K562 (cell line): Measurements from ENCODE around the gene UBE3D. TPM values are rescaled to one million over a fixed set of nuclear protein-coding genes. Genes with fewer than 3 reads are reported as not detected.

Source experiments
- ATAC-seq: fragments of 200-7000 bp; cut with Tn5 transposase; 3 replicates; pipeline ENCODE4 v1.9.1; 2020; ENCODE audit warnings: moderate library complexity
- BruUV-seq: library from RNA; stranded (reverse); fragments of 400-500 nt; replicated peaks from 2 replicates; lab custom pipeline; 2021; lab: Mats Ljungman, UMichigan
- CTCF ChIA-PET: fragments of 300-600 bp; formaldehyde crosslinking; extraction: SDS; loops from one replicate; lab custom pipeline; 2021; ENCODE audit warnings: low intra/inter-chr PET ratio; lab: Yijun Ruan, JAX
- POLR2A ChIA-PET: fragments of 300-600, 350-650 bp; sonication (Branson Sonifier 250); formaldehyde crosslinking; extraction: SDS; loops from one replicate; lab custom pipeline; 2021; ENCODE audit warnings: antibody characterized with exemption, inconsistent platforms; lab: Yijun Ruan, JAX
- DNase-seq, 4 experiments: peaks; one replicate each; pipeline versions ENCODE4 v3.0.0 to v3.0.0-alpha.2; 2011 to 2018; ENCODE audit warnings: low spot score in 3 of 4, mixed read lengths in 3 of 4; ENCODE audit errors: extremely low read depth in 1 of 4
- FAIRE-seq: peaks from 2 replicates; lab custom pipeline; 2011; peaks lifted over from hg19 to GRCh38; lab: Jason Lieb, UNC
- H2AFZ ChIP-seq: 2 replicates; pipeline ENCODE4 v1.6.0; 2011; ENCODE audit warnings: low read depth, low read length, control low read depth, inconsistent platforms
- H3K27ac ChIP-seq: fragments of 200-600 bp; 3 replicates; pipeline ENCODE4 v1.8.0; 2011; ENCODE audit warnings: low read depth, mild to moderate bottlenecking, control low read depth, inconsistent platforms, low read length, moderate library complexity, mixed read lengths; ENCODE audit errors: extremely low read depth
- H3K27me3 ChIP-seq, 2 experiments: fragments of 300-600 bp in 1 of 2; 2 replicates in 1 of 2; 3 replicates in 1 of 2; pipeline versions ENCODE4 v1.6.0 to v1.8.0; 2011; ENCODE audit warnings: inconsistent platforms in 2 of 2, low read length in 2 of 2, mild to moderate bottlenecking in 1 of 2, mixed read lengths in 1 of 2, moderate library complexity in 1 of 2; ENCODE audit not compliant: control insufficient read depth in 2 of 2, insufficient read depth in 2 of 2
- H3K36me3 ChIP-seq: fragments of 300-600 bp; 3 replicates; pipeline ENCODE4 v1.8.0; 2011; ENCODE audit warnings: mild to moderate bottlenecking, low read length, inconsistent platforms; ENCODE audit not compliant: control insufficient read depth, insufficient read depth
- H3K4me1 ChIP-seq, 2 experiments: fragments of 200-600 bp in 1 of 2; replicated peaks in 1 of 2; 2 replicates in 1 of 2; 3 replicates in 1 of 2; pipeline versions ENCODE4 v1.5.1 to v1.8.0; 2011; ENCODE audit warnings: inconsistent platforms in 2 of 2, low read length in 2 of 2, mild to moderate bottlenecking in 1 of 2, mixed read lengths in 1 of 2, moderate library complexity in 1 of 2; ENCODE audit not compliant: control insufficient read depth in 2 of 2, insufficient read depth in 2 of 2
- H3K4me2 ChIP-seq: 2 replicates; pipeline ENCODE4 v1.6.1; 2011; ENCODE audit warnings: low read length, control low read depth, inconsistent platforms, mixed read lengths; ENCODE audit not compliant: insufficient read depth
- H3K4me3 ChIP-seq: fragments of 200-600 bp; sonication (generic), shearing (Covaris generic); 2 replicates; pipeline ENCODE4 v1.5.1; 2016; ENCODE audit warnings: control low read depth, inconsistent platforms
- H3K79me2 ChIP-seq: fragments of 200-600 bp; 3 replicates; pipeline ENCODE4 v1.8.0; 2011; ENCODE audit warnings: low read length, inconsistent platforms; ENCODE audit not compliant: control insufficient read depth, insufficient read depth
- H3K9ac ChIP-seq, 2 experiments: 2 replicates each; pipeline versions ENCODE4 v1.6.0 to v1.6.1; 2011; ENCODE audit warnings: low read depth in 2 of 2, low read length in 2 of 2, control low read depth in 1 of 2, inconsistent platforms in 1 of 2, mild to moderate bottlenecking in 1 of 2, mixed read lengths in 1 of 2; ENCODE audit not compliant: insufficient read depth in 1 of 2
- H3K9me1 ChIP-seq: one replicate; pipeline ENCODE4 v1.6.0; 2011; ENCODE audit warnings: inconsistent platforms, mild to moderate bottlenecking, low read length, moderate library complexity; ENCODE audit not compliant: control insufficient read depth, insufficient read depth
- H3K9me3 ChIP-seq: replicated peaks from 2 replicates; pipeline ENCODE4 v1.5.1; 2011; ENCODE audit warnings: low read depth, low read length, inconsistent platforms; ENCODE audit not compliant: control insufficient read depth, insufficient read depth
- H4K20me1 ChIP-seq: replicated peaks from 2 replicates; pipeline ENCODE4 v1.6.1; 2011; ENCODE audit warnings: low read length, inconsistent platforms, mixed read lengths; ENCODE audit not compliant: control insufficient read depth, insufficient read depth
- ATF1 ChIP-seq, 2 experiments: fragments of 450-650 bp in 1 of 2; IDR thresholded peaks; 2 replicates each; pipeline ENCODE4 v1.6.1; 2016; ENCODE audit warnings: missing compliant biosample characterization in 1 of 2, missing genetic modification characterization in 1 of 2
- FOXP4 ChIP-seq: sonication (generic); formaldehyde crosslinking; IDR thresholded peaks from 2 replicates; pipeline ENCODE4 v1.8.0; 2022; ENCODE audit warnings: mild to moderate bottlenecking, missing genetic modification reagents, borderline replicate concordance
- IRF2 ChIP-seq: sonication (generic); formaldehyde crosslinking; IDR thresholded peaks from 2 replicates; pipeline ENCODE4 v1.8.1; 2022; ENCODE audit warnings: mild to moderate bottlenecking, missing genetic modification reagents
- KLF10 ChIP-seq: fragments of 250-450 bp; sonication (Bioruptor Pico); IDR thresholded peaks from 2 replicates; pipeline ENCODE4 v1.6.1; 2021; ENCODE audit warnings: matching md5 sums
- LEF1 ChIP-seq: fragments of 450-650 bp; IDR thresholded peaks from 2 replicates; pipeline ENCODE4 v1.6.1; 2016; ENCODE audit warnings: mild to moderate bottlenecking
- POLR2B ChIP-seq: fragments of 450-650 bp; IDR thresholded peaks from 2 replicates; pipeline ENCODE4 v1.6.1; 2018; ENCODE audit warnings: low read depth; ENCODE audit not compliant: partially characterized antibody
- TAF7 ChIP-seq: fragments of 450-650 bp; IDR thresholded peaks from 2 replicates; pipeline ENCODE4 v1.6.1; 2016; ENCODE audit warnings: missing genetic modification characterization, missing compliant biosample characterization
- WGBS: fragments of 100-300 bp; shearing (Covaris generic); methylation state at CpG from one replicate; pipeline ENCODE4 v1.1.6; 2016; ENCODE audit warnings: low coverage, mixed read lengths; ENCODE audit not compliant: insufficient coverage; ENCODE audit errors: missing lambda C conversion rate; 5-methylcytosine and 5-hydroxymethylcytosine counted together
- in situ Hi-C: fragments of 300-500 bp; cut with MboI; formaldehyde crosslinking; loops from 4 replicates; pipeline ENCODE4 v1.15.0; 2018; ENCODE audit warnings: inconsistent platforms, mixed read lengths
- intact Hi-C: fragments of 100-400 bp; cut with micrococcal nuclease; formaldehyde crosslinking; loops from 2 replicates; pipeline ENCODE4 v1.14.2; 2022
- polyA plus RNA-seq, 8 experiments: library from polyadenylated mRNA; depleted of rRNA in 4 of 8; stranded (reverse) in 5 of 8; unstranded in 3 of 8; fragments of >200 nt; fragmentation: Nextera tagmentation in 2 of 8; fragmentation: Illumina TruSeq in 1 of 8; extraction: Ambion mirVana in 2 of 8; extraction: Trizol in 1 of 8; gene quantifications; 2 replicates each; pipeline versions ENCODE4 v1.2.1 to v1.2.3, GENCODE V29; 2011 to 2014; ENCODE audit warnings: inconsistent platforms in 1 of 8, missing spikeins in 1 of 8
- total RNA-seq, 7 experiments: library from RNA; depleted of rRNA in 6 of 7; stranded (reverse); fragments of >200 nt in 6 of 7; fragmentation: Illumina TruSeq in 2 of 7; extraction: Trizol in 2 of 7; gene quantifications; 2 replicates each; pipeline versions ENCODE4 v1.2.1 to v1.2.3, GENCODE V29; 2011 to 2021; ENCODE audit warnings: low replicate concordance in 1 of 7
- TF ChIP-seq, protein P1 (sequence below): fragments of 450-650 bp; IDR thresholded peaks from 2 replicates; pipeline ENCODE4 v1.7.1; 2018; ENCODE audit warnings: mild to moderate bottlenecking, low read depth; ENCODE audit not compliant: partially characterized antibody

The UBE3D gene
- total and polyA plus RNA-seq, 9 of the 15 experiments (the other 6 are each of a cell fraction or from before 2014, with no cell fraction given), result 9.4 to 17.6 (median 11.9) TPM

DNA sequence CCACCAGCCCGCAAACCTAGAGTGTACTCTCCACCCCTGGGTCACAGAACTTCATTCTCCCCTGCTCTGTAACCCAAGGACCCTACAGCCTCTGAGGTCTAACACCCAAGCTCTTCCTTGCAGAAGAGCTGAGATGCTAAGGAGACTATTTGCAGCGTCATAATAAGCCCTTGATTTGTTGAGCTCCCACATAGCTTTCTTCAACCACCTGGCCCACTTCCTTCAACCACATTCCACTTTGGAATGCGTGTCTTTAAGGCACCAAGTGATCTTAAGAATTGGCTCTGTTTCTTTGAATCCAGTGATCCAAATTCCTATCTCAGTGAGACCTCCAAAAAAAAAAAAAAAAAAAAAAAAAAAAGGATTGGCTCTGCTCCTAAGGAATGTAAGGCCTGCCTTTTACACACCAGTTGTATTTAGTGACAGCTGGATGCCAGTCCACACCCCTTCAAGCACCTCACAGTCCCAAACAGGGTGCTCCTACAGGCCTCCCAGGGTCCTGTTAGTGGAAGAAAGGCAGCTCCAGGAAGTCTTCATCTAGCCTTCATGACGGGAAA is 106.2 kb downstream of the UBE3D start:
- H4K20me1 ChIP-seq, result no peaks in the 10 kb centered on the region
- TF ChIP-seq LEF1 (no peak), IRF2 (no peak), FOXP4 (CRISPR knock-in tag) (no peak), TAF7 (no peak), KLF10 (CRISPR knock-in tag) (no peak), ATF1 (CRISPR knock-in tag; IDR thresholded peaks at IDR 0.05) (no peak), ATF1 (tag; IDR thresholded peaks at IDR 0.05) (no peak), POLR2B (no peak)
- TF ChIP-seq, protein P1, sequence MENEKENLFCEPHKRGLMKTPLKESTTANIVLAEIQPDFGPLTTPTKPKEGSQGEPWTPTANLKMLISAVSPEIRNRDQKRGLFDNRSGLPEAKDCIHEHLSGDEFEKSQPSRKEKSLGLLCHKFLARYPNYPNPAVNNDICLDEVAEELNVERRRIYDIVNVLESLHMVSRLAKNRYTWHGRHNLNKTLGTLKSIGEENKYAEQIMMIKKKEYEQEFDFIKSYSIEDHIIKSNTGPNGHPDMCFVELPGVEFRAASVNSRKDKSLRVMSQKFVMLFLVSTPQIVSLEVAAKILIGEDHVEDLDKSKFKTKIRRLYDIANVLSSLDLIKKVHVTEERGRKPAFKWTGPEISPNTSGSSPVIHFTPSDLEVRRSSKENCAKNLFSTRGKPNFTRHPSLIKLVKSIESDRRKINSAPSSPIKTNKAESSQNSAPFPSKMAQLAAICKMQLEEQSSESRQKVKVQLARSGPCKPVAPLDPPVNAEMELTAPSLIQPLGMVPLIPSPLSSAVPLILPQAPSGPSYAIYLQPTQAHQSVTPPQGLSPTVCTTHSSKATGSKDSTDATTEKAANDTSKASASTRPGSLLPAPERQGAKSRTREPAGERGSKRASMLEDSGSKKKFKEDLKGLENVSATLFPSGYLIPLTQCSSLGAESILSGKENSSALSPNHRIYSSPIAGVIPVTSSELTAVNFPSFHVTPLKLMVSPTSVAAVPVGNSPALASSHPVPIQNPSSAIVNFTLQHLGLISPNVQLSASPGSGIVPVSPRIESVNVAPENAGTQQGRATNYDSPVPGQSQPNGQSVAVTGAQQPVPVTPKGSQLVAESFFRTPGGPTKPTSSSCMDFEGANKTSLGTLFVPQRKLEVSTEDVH, result no peak
- no peak overlapping the region for H3K4me2 ChIP-seq
- CTCF ChIA-PET, result no interaction called here
- H3K27me3 ChIP-seq, result no peaks in the 10 kb centered on the region
- peaks cover 0 to 6% of the 10 kb centered on the region in 2 experiments; a peak in 2 of 5 replicates for H3K4me1 ChIP-seq
- DNase-seq (no peak), FAIRE-seq (no peak), ATAC-seq (no peak)
- no peak overlapping the region for H2AFZ ChIP-seq
- H3K9me1 ChIP-seq, result no peaks in the 10 kb centered on the region
- in situ Hi-C loops (no loop called here), intact Hi-C loops (no loop called here)
- no peak overlapping the region for H3K4me3 ChIP-seq
- no peaks in the 10 kb centered on the region for H3K9me3 ChIP-seq
- peaks cover 7% of the 10 kb centered on the region; the same call in 1 of the 3 replicates for H3K36me3 ChIP-seq
- no TSS peak for BruUV-seq
- no peak overlapping the region for H3K9ac ChIP-seq
- no peaks in the 10 kb centered on the region for H3K79me2 ChIP-seq
- H3K27ac ChIP-seq, result no peak overlapping the region
- 85% methylated on average over 4 of the region's 4 CpGs for WGBS
- POLR2A ChIA-PET, result interaction anchor here (0.8 kb wide), 1 partner anchor 10 kb away, joined by 3 read pairs; no protein-coding TSS in a partner anchor
